Activated T-helper 1 cell treated with anti-CD3 and anti-CD28 coated beads, Interleukin-12 subunit alpha, Interleukin-12 subunit beta, Interleukin-2, Interleukin-4 antibody, amounts not matched to agents 30 ng/mL and 10 ng/mL and 1 ng/mL, durations not matched to agents 14 hours and 24 hours and 36 hours (primary cell): Measurements from ENCODE around the gene CCDC97. TPM values are rescaled to one million over a fixed set of nuclear protein-coding genes. Genes with fewer than 3 reads are reported as not detected.
"Not testable (repeated sequence)": the region's sequence is repeated elsewhere in the genome, so short reads cannot be mapped to it uniquely, and the experiment has no call there.

Experiments
- DNase-seq: peaks from one replicate; pipeline ENCODE4 v3.0.0; 2021; ENCODE audit warnings: low spot score
- H3K27ac Mint-ChIP-seq: one replicate; pipeline ENCODE4 v1.8.0; 2021; ENCODE audit warnings: mild to moderate bottlenecking, mixed read lengths
- H3K27me3 Mint-ChIP-seq: one replicate; pipeline ENCODE4 v1.8.0; 2022; ENCODE audit warnings: mild to moderate bottlenecking, moderate library complexity, mixed read lengths; ENCODE audit not compliant: insufficient read depth
- H3K36me3 Mint-ChIP-seq: one replicate; pipeline ENCODE4 v1.8.0; 2021; ENCODE audit warnings: low read depth, mixed read lengths
- H3K4me1 Mint-ChIP-seq: one replicate; pipeline ENCODE4 v1.8.0; 2021; ENCODE audit warnings: low read depth, mixed read lengths
- H3K4me3 Mint-ChIP-seq: one replicate; pipeline ENCODE4 v1.8.0; 2021; ENCODE audit warnings: mild to moderate bottlenecking, moderate library complexity, mixed read lengths
- H3K9me3 Mint-ChIP-seq: one replicate; pipeline ENCODE4 v1.8.0; 2021; ENCODE audit warnings: mixed read lengths
- intact Hi-C: fragments of 100-400 bp; cut with micrococcal nuclease; formaldehyde crosslinking; loops from one replicate; pipeline ENCODE4 v1.15.1; 2024
- total RNA-seq: library from RNA; stranded (reverse); gene quantifications from 2 replicates; pipeline ENCODE4 v1.2.3, GENCODE V29; 2022

The CCDC97 gene
- total RNA-seq, 1 donor from 2014 or later: 36.1 TPM

DNA sequence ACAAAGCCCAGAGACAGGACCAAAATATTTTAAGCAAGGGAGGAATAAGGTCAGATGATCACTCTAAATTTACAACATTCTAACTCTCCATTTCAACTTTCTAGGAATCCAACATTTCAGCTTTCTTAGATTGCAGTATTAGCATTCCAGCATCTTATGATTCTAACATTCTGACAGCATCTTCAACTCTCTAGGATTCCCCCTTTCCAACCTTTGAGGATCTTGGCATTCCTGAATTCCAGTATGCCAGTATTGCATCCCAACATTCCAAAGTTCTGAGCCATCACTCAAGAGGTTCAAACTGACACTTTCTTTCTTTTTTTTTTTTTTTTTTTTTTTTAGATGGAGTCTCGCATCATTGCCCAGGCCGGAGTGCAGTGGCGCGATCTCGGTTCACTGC, 30.0 kb downstream of the CCDC97 start:
- Mint-ChIP-seq H3K27ac (no peak overlapping the region), H3K4me1 (peaks cover 16% of the 10 kb centered on the region), H3K36me3 (peaks cover 44% of the 10 kb centered on the region), H3K27me3 (no peaks in the 10 kb centered on the region), H3K9me3 (no peaks in the 10 kb centered on the region), H3K4me3 (no peak overlapping the region)
- intact Hi-C loops: no loop called here
- no peak for DNase-seq

DNA sequence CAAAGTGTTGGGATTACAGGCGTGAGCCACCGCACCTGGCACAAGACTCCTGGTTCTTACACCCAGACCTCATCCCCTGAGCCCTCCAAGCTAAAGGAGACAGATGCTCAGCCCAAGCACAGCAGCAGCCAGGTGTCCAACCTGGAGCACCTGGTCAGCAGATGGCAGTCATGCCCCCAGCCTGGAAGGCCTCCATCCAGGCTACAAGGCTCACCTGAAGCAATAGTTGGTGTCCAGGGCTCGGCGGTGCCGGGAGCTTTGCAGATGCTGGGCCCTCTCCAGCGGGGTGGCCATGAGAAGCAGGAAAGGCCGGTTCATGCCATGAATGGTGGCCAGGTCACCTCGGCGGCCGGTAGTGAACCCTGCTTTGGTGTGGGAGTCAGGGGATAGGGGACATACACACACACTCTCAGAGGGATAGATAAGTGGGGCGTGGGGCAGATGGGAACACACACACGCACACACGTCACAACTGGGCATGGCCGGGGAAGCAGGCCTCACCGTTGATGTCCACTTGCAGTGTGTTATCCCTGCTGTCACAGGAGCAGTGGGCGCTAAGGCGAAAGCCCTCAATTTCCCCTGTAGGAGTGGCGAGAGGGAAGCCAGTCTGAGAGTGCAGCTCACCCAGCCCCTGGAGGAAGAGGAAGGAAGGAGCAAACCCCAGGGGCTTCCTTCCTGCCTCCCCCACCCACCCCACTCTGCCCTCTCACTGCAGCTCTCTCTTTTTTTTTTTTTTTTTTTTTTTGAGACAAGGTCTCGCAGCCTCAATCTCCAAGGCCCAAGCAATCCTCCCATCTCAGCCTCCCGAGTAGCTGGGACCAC, 31.9 kb downstream of the CCDC97 start:
- Mint-ChIP-seq H3K36me3 (peaks cover 41% of the 10 kb centered on the region), H3K9me3 (no peaks in the 10 kb centered on the region), H3K27ac (no peak overlapping the region), H3K4me1 (peaks cover 15% of the 10 kb centered on the region), H3K4me3 (no peak overlapping the region), H3K27me3 (no peaks in the 10 kb centered on the region)
- no peak for DNase-seq
- intact Hi-C loops: no loop called here

DNA sequence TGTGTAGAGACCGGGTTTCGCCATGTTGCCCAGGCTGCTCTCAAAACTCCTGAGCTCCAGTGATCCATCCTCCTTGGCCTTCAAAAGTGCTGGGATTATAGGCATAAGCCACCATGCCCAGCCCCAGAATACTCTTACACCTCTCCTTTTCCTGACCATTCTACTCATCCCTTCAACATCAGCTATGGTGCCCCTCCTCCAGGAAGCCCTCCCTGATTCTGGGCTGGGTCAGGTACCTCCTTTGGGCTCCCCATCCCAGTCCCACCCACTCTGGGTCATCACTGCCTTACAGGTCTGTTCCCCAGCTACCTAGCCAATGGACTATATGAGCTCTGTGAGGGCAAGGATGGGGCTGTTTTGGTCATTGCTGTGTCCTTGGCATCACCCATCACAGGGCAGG, 34.2 kb downstream of the CCDC97 start:
- H3K4me3 Mint-ChIP-seq: no peak overlapping the region
- no peak for DNase-seq
- peaks cover 48% of the 10 kb centered on the region for H3K36me3 Mint-ChIP-seq
- intact Hi-C loops: no loop called here
- H3K9me3 Mint-ChIP-seq: no peaks in the 10 kb centered on the region
- H3K27ac Mint-ChIP-seq: no peak overlapping the region
- H3K27me3 Mint-ChIP-seq: no peaks in the 10 kb centered on the region
- peaks cover 25% of the 10 kb centered on the region for H3K4me1 Mint-ChIP-seq

DNA sequence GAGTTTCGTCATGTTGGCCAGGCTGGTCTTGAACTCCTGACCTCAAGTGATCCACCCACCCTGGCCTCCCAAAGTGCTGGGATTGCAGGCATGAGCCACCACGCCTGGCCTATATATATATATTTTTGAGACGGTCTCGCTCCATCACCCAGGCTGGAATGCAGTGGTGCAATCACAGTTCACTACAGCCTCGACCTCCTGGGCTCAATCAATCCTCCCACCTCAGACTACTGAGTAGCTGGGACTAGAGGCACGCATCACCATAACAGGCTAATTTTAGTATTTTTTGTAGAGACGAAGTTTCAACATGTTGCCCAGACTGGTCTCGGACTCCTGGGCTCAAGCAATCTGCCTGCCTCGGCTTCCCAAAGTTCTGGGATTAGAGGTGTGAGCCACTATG, 36.9 kb downstream of the CCDC97 start:
- H3K27me3 Mint-ChIP-seq, DNase-seq, intact Hi-C loops, H3K9me3 Mint-ChIP-seq, H3K4me3 Mint-ChIP-seq, H3K27ac Mint-ChIP-seq: not testable (repeated sequence)
- peaks cover 37% of the 10 kb centered on the region for H3K4me1 Mint-ChIP-seq
- H3K36me3 Mint-ChIP-seq: peaks cover 44% of the 10 kb centered on the region

DNA sequence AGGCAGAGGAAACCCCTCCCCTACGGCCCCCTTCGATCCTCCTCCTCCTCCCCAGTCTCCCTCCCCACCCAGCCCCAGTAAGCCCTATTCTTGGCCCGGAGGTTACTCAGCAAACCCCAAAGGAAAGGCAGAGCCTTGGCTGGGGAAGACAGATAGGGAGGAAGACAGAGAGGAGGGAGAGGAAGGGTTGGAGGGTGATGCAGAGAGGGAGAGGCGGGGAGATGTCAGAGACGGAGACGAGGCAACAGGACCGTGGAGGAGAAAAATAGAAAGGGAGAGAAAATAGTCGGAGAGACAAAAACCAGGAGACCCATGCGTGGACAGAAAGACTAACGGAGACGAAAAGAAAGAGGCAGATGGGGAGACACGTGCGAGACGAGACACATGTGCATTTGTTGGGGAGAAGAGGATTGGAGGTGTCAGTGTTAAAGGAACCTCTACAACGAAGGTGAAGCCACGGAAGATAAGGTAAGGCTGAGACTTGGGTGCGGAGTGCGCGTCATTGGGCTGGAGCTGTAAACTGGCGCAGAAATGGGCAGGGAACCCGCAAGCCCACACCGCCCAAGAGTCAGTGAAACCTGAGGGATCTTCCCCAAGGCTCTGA, 40.9 kb downstream of the CCDC97 start:
- peaks cover 48% of the 10 kb centered on the region for H3K4me1 Mint-ChIP-seq
- H3K27me3 Mint-ChIP-seq: no peaks in the 10 kb centered on the region
- H3K36me3 Mint-ChIP-seq: peaks cover 30% of the 10 kb centered on the region
- H3K9me3 Mint-ChIP-seq: no peaks in the 10 kb centered on the region
- DNase-seq: no peak
- peak overlapping the region; percentile 89 for H3K27ac Mint-ChIP-seq
- intact Hi-C loops: loop anchor here (1.0 to 5.0 kb wide), 11 partner anchors 14 to 1004 kb away; partner anchors contain the start of genes B9D2, BCKDHA, C19orf47 and CCDC97
- peak overlapping the region; percentile 95 for H3K4me3 Mint-ChIP-seq

DNA sequence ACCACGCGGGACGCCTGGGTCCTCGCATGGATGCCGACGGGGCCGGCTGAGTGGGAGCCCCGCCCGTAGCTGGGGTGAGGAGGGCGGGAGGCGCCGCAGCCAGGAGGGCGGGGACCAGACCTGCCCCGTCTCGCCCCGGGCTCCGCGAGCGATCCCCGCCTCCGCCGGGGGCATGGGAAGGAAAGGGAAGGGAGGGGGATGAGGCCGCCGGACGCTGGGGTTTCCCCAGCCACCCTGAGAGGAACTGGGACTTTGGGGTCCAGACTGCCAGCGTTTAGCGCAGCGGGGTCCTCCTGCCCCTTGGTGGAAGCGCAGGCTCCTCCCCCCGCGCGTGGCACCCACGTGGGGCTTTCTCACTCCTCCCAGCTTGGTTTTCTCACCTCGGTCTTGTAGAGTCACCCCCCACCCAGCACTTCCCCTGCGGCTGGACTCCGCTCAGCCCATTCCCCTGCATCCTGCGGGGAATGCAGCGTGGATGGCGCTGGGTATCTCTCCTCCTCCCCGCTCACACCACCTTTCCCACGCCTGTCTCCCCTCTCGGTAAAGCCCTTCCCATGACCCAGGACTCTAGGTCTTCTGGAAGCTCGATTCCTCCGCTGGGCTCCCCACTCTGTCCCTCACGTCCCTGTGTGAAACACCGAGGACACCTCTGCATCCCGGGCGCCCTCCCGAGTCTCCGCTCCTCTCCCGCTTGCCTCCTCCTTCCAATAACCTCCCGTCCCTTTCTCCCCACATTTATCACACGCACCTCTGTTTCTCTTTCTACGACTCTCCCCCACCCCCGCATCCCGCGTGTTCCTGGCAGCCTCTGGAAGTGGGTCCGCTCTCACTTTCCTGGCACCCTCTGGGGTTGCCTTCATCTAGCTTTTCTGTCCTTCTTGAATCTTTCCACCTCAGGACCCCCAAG, 41.6 kb downstream of the CCDC97 start:
- intact Hi-C loops: loop anchor here (1.0 to 5.0 kb wide), 11 partner anchors 13 to 1004 kb away; partner anchors contain the start of genes B9D2, BCKDHA, C19orf47 and CCDC97
- Mint-ChIP-seq H3K4me3 (peak overlapping the region; percentile 95), H3K9me3 (no peaks in the 10 kb centered on the region), H3K27me3 (no peaks in the 10 kb centered on the region), H3K4me1 (peaks cover 55% of the 10 kb centered on the region), H3K27ac (peak overlapping the region; percentile 95), H3K36me3 (peaks cover 26% of the 10 kb centered on the region)
- peak; percentile 83 for DNase-seq

DNA sequence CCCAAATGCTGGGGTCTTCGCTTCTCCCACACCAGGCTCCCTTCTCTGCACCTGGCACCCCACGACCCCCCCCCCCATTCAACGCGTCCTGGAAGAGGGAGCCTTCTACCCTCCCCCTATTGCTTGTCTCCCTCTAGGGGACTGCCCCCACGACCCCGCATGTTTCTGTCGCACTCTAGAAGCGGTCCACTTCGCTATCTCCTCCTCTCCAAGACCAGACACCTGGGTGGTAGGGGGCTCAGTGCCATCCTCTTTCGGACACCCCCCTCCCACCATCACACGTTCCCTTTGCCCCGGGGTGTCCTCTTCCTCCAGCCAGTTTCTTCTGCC, 42.3 kb downstream of the CCDC97 start:
- intact Hi-C loops: loop anchor here (5.0 kb wide), 6 partner anchors 150 to 1005 kb away; partner anchors contain the start of genes C19orf47 and PLD3
- no peaks in the 10 kb centered on the region for H3K9me3 Mint-ChIP-seq
- H3K4me3 Mint-ChIP-seq: peak overlapping the region; percentile 95
- peak overlapping the region; percentile 95 for H3K27ac Mint-ChIP-seq
- no peak for DNase-seq
- H3K27me3 Mint-ChIP-seq: no peaks in the 10 kb centered on the region
- H3K36me3 Mint-ChIP-seq: peaks cover 28% of the 10 kb centered on the region
- peaks cover 62% of the 10 kb centered on the region for H3K4me1 Mint-ChIP-seq

DNA sequence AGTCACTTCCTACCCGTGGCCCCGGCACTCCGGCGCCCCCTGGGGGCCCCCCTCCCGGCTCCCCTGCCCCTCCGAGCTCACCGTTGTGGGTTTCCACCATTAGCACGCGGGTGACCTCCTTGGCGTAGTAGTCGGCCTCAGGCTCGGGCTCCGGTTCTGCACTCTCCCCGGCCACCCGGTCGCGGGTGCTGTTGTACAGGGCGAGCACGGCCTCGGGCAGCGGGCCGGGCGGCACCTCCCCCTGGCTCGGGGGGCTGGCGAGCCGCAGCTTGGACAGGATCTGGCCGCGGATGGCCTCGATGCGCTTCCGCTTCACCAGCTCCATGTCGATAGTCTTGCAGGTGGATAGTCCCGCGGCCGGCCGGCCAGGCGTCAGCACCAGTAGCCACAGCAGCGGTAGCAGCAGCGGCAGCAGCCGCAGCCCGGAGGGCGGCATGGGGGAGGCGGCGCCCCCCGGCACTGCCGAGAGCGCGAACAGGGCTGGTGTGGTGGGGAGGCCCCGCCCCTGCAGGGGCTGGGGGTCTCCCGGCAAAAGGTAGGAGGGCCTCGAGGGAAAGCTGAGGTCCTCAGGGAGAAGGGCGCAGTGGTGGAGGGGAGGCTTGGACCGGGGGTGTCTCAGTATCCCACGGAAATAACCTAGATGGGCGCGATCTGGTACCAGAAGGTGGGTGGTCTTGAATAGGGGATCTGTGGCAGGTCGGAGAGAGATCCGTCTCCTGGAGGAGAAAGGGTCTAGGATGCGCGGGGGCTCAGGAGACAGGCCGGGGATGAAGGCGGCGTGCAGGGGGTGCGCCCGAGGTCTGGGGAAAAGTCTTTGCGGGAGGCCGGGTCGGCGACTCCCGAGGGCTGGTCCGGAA, 42.9 kb downstream of the CCDC97 start:
- Mint-ChIP-seq H3K9me3 (no peaks in the 10 kb centered on the region), H3K27me3 (no peaks in the 10 kb centered on the region), H3K4me1 (peaks cover 67% of the 10 kb centered on the region), H3K4me3 (peak overlapping the region; percentile 95), H3K36me3 (peaks cover 25% of the 10 kb centered on the region), H3K27ac (peak overlapping the region; percentile 95)
- DNase-seq: peak; percentile 70
- intact Hi-C loops: loop anchor here (5.0 kb wide), 6 partner anchors 151 to 1006 kb away; partner anchors contain the start of genes C19orf47 and PLD3

DNA sequence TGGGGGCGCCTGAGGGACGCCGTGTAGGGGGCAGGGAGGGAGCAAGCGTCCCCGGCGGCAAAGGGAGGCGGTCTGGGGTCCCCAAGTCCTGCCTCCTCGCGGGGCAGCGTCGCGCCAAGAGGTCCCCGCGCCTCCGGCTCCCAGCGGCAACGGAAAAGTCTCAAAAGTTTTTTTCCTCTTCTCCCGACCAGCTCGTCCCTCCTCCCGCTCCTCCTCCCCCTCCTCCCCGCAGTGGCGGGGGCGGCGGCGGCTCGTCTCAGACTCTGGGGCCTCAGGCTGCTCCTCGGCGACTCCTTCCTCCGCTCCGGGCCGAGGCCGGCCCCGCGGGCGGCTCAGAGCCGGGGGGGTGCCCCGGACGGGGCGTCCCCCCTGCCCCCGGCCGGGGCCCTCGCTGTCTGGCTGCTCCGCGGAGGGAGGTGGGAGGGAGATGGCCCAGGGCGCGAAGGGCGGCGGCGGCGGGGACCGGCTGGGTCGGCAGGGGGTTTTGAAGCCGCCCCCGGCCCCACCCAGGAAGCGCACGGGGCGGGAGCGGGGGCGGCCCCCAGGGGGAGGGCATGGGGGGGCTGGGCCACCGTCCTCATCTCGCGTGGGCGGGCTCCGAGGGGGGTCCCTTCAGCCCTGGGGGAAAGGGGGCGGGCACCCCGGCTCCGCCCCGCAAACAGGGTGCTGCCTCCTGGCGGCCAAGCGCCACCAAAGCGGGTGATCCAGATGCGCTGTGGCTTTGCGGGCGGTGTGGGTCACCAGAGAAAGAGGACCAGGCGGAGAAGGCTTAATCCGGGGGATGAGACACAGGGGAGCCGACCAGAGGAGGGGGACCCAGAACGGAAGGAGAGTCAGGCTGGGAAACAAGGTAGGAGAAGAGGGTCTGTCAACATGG, 43.7 kb downstream of the CCDC97 start, which contains the start of gene TGFB1:
Gene TGFB1 (minus strand): TSS at position 457 of the 877 bp plus-strand sequence. CDS start 878 bp downstream, outside the sequence.
- intact Hi-C loops: loop anchor here (1.0 to 5.0 kb wide), 8 partner anchors 10 to 1006 kb away; partner anchors contain the start of genes C19orf47 and PLD3
- Mint-ChIP-seq H3K9me3 (no peaks in the 10 kb centered on the region), H3K27me3 (no peaks in the 10 kb centered on the region), H3K4me1 (peaks cover 68% of the 10 kb centered on the region), H3K4me3 (peak within 1 kb of the TSS; percentile 95), H3K36me3 (peaks cover 21% of the 10 kb centered on the region), H3K27ac (peak within 1 kb of the TSS; percentile 90)
- peak; percentile 90 for DNase-seq

DNA sequence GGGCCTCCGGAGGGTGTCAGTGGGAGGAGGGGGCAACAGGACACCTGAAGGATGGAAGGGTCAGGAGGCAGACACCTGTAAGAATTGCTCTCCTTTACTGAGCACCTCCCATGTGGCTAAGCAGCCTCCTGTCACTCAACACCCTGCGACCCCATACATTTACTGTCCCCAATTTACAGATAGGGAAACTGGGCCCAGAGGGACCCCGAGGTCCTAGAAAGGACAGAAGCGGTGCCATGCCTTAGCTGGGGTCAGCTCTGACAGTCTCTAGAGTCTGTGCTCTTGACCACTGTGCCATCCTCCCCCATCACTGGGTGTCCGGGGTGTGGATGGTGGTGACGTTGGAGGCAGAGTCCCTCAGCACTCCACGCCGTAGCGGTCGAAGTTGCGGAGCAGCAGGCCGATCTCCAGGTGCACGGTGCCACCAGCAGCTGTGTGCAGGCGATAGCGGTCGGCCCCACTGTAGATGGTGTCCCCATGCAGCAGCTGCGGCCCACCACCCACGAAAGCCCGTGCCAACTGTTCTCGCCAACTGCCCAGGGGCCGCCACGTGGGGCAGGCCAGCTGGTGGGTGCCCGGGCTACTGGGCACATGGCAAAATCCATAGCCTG, 44.5 kb downstream of the CCDC97 start:
- H3K36me3 Mint-ChIP-seq: peaks cover 15% of the 10 kb centered on the region
- peak overlapping the region; percentile 85 for H3K4me3 Mint-ChIP-seq
- H3K9me3 Mint-ChIP-seq: no peaks in the 10 kb centered on the region
- intact Hi-C loops: loop anchor here (1.0 to 5.0 kb wide), 8 partner anchors 9 to 1007 kb away; partner anchors contain the start of genes C19orf47 and PLD3
- H3K27me3 Mint-ChIP-seq: no peaks in the 10 kb centered on the region
- no peak for DNase-seq
- peak overlapping the region; percentile 84 for H3K27ac Mint-ChIP-seq
- H3K4me1 Mint-ChIP-seq: peaks cover 61% of the 10 kb centered on the region

DNA sequence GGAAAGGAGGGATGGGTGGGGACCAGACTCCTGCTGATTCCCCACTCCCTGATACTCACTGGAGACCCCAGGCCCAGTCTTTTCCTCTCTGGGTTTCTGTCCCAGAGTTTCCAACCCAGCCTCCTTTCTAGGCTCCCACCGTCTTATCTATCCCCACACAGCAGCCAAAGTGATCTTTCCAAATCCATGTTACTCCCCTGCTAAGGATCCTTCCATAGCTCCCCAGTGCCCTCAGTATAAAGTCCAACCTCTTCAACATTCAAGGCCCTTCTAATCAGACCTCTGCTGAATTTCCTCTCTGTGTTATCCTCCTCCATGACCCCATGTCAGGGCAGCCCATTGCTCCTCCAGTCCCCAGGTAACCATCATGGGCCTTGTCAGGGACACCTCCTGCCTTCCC, 45.1 kb downstream of the CCDC97 start:
- no peak for DNase-seq

More for the DNA sequence above, 45.1 kb downstream of the CCDC97 start:
- Mint-ChIP-seq H3K27ac (peak overlapping the region; percentile 82), H3K4me3 (peak overlapping the region; percentile 62), H3K4me1 (peaks cover 59% of the 10 kb centered on the region), H3K36me3 (peaks cover 12% of the 10 kb centered on the region), H3K27me3 (no peaks in the 10 kb centered on the region), H3K9me3 (no peaks in the 10 kb centered on the region)
- intact Hi-C loops: no loop called here
